GM10266 (cell line): ENCODE data around the gene PYGB.

ENCODE experiments used
- DNase-seq: peaks from one replicate; pipeline ENCODE4 v3.0.0; 2012; ENCODE audit errors: extremely low spot score
- TF ChIP-seq, protein P1 (sequence below): IDR thresholded peaks from 2 replicates; pipeline ENCODE4 v1.5.1; 2012; ENCODE audit warnings: mild to moderate bottlenecking, low read depth; ENCODE audit not compliant: control insufficient read depth, insufficient read depth; ENCODE audit errors: missing control alignments

PYGB gene

GRCh38 chr20:25320035-25320800 lies 72.3 kb downstream of the PYGB start:
- TF ChIP-seq, protein P1, sequence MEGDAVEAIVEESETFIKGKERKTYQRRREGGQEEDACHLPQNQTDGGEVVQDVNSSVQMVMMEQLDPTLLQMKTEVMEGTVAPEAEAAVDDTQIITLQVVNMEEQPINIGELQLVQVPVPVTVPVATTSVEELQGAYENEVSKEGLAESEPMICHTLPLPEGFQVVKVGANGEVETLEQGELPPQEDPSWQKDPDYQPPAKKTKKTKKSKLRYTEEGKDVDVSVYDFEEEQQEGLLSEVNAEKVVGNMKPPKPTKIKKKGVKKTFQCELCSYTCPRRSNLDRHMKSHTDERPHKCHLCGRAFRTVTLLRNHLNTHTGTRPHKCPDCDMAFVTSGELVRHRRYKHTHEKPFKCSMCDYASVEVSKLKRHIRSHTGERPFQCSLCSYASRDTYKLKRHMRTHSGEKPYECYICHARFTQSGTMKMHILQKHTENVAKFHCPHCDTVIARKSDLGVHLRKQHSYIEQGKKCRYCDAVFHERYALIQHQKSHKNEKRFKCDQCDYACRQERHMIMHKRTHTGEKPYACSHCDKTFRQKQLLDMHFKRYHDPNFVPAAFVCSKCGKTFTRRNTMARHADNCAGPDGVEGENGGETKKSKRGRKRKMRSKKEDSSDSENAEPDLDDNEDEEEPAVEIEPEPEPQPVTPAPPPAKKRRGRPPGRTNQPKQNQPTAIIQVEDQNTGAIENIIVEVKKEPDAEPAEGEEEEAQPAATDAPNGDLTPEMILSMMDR = no peak
- DNase-seq = no peak

GRCh38 chr20:25321262-25321831 lies 73.5 kb downstream of the PYGB start:
- no peak for DNase-seq
- TF ChIP-seq, protein P1 = no peak

- DNase-seq = no peak
- TF ChIP-seq, protein P1 = no peak
Measured at GRCh38 chr20:25321991-25322390, 74.1 kb downstream of the PYGB start.

DNA sequence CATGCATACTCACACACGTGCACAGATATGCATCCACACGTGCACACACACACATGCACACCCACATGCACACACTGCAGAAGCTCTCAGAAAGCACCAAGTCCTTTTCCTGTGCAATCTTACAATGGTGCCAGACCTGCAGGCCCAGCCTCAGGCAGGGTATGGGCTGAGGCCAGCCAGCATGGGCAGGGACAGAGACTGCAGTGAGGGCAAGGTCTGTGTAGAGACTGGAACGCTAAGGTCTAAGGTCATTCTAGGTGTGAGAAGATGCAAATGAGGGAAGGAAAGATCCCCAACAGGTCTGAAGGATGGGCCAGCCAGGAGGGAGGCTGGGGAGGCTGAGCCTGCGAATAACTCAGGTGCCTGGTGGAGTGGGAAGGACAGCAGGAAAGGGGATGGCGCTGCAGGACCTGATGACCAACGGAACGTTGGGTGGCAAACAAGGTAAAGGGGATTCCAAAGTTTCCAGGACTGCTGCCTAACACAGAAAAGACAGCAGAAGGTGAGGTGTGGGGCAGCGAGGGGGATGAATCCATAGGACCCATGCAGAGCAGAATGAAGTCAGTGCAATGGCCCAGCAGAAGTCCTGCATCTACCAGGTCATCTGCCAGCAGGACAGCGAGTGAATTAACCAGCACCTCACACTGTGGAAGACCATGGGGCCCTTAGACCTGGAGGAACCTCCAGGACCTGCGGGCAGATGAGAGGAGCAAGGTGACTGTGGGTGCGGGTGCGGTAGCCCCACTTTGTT lies 75.8 kb downstream of the PYGB start:
- TF ChIP-seq, protein P1 = no peak
- DNase-seq = no peak

DNA sequence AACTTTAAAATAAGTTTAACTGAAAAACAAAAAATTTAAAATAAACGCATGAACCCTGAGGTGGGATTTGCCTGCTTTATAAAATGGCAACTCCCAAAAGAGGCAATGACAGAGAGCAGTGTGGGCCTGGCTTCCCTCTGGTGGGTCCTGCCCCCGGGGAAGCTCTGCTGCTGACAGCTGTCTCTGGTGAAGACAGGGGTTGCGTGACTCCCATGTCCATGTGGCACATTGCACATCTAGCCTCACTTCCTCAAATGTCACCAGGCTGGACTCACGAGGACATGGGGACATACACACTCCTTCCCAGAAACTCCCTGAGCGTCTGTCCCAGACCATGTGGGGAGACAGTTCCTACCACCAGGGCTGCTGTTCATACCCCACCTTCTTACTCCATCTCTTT lies 76.5 kb downstream of the PYGB start:
- DNase-seq = no peak

DNA sequence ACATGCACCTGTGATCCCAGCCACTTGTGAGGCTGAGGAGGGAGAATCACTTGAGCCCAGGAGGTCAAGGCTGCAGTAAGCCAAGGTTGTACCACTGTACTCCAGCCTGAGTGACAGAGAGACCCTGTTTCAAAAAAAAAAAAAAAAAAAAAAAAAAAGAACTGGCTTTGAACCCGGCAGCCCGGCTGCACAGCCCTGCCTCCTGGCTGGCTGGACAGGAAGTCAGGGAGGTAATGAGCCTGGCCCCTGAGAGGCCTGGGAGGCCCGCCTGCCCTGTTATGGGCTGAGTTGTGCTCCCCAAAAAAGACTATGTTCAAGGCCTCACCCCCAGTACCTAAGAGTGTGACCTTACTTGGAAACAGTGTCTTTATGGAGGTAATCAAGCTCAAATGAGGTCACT lies 77.2 kb downstream of the PYGB start:
- TF ChIP-seq, protein P1 = no peak
- no peak for DNase-seq

More for the DNA sequence above, 76.5 kb downstream of the PYGB start:
- TF ChIP-seq, protein P1 = no peak
